ENCODE data around the gene PDP2.

The PDP2 gene

DNA sequence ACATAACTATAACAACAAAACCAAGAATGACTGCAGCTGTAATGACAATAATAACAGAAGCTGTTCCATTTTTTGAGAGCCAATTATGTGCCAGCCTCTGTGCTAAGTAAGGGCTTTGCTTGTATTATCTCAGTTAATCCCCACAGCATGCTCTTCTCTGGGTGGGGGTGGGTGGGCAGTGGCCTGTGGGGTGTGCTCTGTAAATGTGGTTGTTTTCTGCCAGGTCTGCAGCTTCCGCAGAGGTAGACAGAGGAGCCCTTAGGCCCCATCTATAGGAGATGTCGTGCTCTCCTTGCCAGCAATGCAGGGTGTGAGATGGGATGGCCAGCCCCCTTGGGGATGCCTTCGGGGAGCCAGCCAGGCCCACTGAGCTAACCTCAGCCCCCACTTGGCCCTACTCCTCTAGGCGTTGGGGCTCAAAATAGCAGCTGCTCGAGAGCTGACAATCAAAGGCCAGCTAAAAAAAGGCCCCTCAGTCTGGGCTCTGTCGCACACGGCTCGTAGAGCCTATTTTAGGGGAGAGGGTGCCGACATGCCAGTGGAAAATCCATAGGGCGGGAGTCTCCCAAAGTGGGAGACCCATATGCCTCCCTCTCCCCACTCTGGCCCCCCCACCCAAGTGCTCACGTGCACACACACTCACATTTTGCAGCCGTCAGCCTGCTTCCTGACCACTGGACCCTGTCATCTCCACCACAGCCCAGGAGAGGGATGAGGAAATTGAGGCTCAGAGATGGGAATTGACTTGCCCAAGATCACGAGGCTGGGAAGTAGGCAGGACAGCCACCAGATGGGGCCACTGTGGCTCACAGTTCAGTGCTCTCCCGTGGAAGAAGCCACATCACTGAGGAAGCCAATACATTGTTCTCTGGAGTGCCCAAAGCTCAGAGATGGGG lies 22.6 kb downstream of the PDP2 start:
- no peak overlapping the region for H3K4me2 ChIP-seq
- TF ChIP-seq, protein P1, sequence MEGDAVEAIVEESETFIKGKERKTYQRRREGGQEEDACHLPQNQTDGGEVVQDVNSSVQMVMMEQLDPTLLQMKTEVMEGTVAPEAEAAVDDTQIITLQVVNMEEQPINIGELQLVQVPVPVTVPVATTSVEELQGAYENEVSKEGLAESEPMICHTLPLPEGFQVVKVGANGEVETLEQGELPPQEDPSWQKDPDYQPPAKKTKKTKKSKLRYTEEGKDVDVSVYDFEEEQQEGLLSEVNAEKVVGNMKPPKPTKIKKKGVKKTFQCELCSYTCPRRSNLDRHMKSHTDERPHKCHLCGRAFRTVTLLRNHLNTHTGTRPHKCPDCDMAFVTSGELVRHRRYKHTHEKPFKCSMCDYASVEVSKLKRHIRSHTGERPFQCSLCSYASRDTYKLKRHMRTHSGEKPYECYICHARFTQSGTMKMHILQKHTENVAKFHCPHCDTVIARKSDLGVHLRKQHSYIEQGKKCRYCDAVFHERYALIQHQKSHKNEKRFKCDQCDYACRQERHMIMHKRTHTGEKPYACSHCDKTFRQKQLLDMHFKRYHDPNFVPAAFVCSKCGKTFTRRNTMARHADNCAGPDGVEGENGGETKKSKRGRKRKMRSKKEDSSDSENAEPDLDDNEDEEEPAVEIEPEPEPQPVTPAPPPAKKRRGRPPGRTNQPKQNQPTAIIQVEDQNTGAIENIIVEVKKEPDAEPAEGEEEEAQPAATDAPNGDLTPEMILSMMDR (conservative IDR thresholded peaks at IDR 0.05; ENCODE audit: low read depth, low read length) = no peak
- H3K27me3 ChIP-seq (ENCODE audit: insufficient read depth, low read depth) = no peaks in the 10 kb centered on the region; the same call in 1 of the 2 replicates
- no peak overlapping the region for H3K4me3 ChIP-seq (IDR thresholded peaks at IDR 0.05; ENCODE audit: insufficient read depth, low read depth, low read length)
- H3K36me3 ChIP-seq (ENCODE audit: insufficient read depth) = no peaks in the 10 kb centered on the region
- no peaks in the 10 kb centered on the region for H3K79me2 ChIP-seq (ENCODE audit: insufficient read depth, low read depth)
- H3K27ac ChIP-seq = no peak overlapping the region
- peaks cover 16% of the 10 kb centered on the region for H3K4me1 ChIP-seq (ENCODE audit: low read depth, poor library complexity, severe bottlenecking)
- H2AFZ ChIP-seq (ENCODE audit: low read depth) = no peak overlapping the region
- H4K20me1 ChIP-seq (ENCODE audit: insufficient read depth) = no peaks in the 10 kb centered on the region
- H3K9ac ChIP-seq = no peak overlapping the region

DNA sequence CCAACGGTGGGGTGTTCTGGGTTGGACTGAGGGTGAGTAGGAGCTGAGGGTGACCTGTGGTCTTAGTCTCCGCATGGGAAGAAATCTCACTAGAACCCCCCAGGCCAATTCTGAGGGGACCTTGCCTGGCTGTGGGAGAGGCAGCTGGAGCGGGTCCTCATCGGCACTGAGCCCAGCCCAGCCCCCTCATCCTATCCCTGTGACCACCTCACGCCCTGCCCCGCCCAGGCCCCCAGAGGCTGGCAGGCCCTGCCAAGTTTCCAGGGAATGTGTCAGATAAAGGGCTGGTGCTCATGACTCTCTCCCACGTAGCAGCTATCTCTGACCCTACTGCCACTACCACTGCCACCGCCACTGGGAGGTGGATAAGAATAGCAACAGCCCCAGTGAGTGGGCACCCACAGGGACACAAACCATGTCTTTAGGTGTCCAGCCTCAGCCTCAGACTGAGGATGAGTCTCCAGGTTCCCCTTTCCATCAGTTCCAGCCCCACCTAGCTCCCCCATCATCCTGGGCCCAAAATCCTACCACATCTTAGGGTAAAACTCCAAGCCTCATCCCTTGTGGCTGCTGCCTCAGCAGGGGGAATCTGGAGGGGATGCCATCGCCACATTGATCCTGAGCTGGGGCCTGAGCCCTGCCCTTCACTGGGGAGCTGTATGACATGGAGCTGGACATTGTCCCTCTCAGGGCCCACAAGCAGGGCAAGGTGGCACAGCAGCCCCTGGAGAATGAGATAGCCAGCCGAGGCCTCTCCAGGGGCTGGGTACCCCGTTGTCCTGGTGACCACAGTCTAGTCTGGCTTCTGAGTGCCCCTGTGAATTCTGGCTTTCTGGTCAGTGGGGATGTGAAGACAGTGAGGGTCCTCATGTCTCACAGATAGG lies 23.5 kb downstream of the PDP2 start:
- H3K27me3 ChIP-seq (ENCODE audit: insufficient read depth, low read depth) = no peaks in the 10 kb centered on the region; the same call in 1 of the 2 replicates
- no peak overlapping the region for H3K27ac ChIP-seq
- no peak overlapping the region for H3K4me2 ChIP-seq
- H3K4me1 ChIP-seq (ENCODE audit: low read depth, poor library complexity, severe bottlenecking) = peaks cover 16% of the 10 kb centered on the region
- TF ChIP-seq, protein P1 (conservative IDR thresholded peaks at IDR 0.05; ENCODE audit: low read depth, low read length) = no peak
- H3K4me3 ChIP-seq (IDR thresholded peaks at IDR 0.05; ENCODE audit: insufficient read depth, low read depth, low read length) = no peak overlapping the region
- H2AFZ ChIP-seq (ENCODE audit: low read depth) = no peak overlapping the region
- H3K9ac ChIP-seq = no peak overlapping the region
- no peaks in the 10 kb centered on the region for H4K20me1 ChIP-seq (ENCODE audit: insufficient read depth)
- no peaks in the 10 kb centered on the region for H3K79me2 ChIP-seq (ENCODE audit: insufficient read depth, low read depth)
- H3K36me3 ChIP-seq (ENCODE audit: insufficient read depth) = no peaks in the 10 kb centered on the region

DNA sequence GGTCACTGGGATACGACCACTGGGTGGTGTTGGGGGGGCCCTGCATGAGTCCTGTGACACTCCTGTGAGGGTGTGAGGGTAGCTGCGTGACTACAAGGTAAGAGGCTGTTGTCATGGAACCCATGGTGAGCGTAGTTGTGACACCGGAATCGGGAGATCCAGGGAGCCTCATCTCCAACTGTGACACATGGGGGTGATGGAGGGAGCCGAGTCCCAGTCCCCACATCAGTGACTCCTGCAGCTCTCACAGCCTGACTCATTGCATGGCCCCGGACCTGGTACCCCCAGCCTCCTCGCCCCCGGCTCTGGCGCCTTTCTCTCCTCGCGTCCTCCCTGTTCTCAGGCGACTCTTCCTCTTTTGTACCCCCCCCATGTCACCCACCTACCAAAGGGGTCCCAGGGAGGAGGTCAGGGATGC lies 24.1 kb downstream of the PDP2 start:
- H3K27me3 ChIP-seq (ENCODE audit: insufficient read depth, low read depth) = no peaks in the 10 kb centered on the region; the same call in 1 of the 2 replicates
- H3K27ac ChIP-seq = no peak overlapping the region
- H3K4me3 ChIP-seq (IDR thresholded peaks at IDR 0.05; ENCODE audit: insufficient read depth, low read depth, low read length) = no peak overlapping the region
- no peak overlapping the region for H2AFZ ChIP-seq (ENCODE audit: low read depth)
- H3K36me3 ChIP-seq (ENCODE audit: insufficient read depth) = no peaks in the 10 kb centered on the region
- H3K4me2 ChIP-seq = no peak overlapping the region
- H3K9ac ChIP-seq = no peak overlapping the region
- no peaks in the 10 kb centered on the region for H3K79me2 ChIP-seq (ENCODE audit: insufficient read depth, low read depth)
- TF ChIP-seq, protein P1 (conservative IDR thresholded peaks at IDR 0.05; ENCODE audit: low read depth, low read length) = no peak
- H4K20me1 ChIP-seq (ENCODE audit: insufficient read depth) = no peaks in the 10 kb centered on the region
- peaks cover 16% of the 10 kb centered on the region for H3K4me1 ChIP-seq (ENCODE audit: low read depth, poor library complexity, severe bottlenecking)

DNA sequence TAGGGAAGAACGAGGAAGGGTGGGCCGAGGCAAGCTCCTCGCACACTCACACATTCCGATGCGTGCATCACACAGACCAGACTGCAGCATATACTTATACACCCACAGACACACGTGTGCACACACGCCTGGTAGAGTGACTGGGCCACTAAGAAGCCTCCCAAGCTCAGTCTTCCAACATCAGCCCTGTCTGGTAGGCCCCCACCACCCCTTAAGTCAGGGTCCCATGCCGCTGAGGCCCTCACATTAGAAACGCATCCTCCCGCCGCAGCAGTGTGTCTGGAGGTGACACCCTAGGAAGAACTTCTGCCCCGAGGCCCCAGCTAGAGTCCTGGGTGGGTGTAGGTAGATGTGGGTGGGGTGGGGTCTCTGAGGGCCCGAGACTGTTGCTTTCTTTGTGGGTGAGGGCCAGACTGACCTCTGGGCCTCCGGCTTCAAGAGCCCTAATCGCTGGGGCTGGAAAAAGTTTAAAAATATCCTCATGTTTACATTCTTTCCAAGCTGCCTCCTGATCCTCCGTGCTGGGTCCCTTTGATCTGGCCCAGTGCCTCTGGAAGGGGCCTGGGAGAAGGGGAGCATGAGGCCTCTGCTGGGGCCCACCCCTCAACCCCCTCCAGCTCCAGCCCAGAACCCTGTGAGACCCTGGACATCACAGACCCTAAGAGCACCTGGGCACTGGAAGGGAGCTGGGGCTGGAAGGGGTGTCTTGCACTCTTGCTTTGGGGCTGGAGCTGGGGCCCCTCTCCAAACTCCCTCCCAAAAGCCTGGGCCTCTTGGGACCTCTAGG lies 24.7 kb downstream of the PDP2 start:
- Histone ChIP-seq H3K36me3 (ENCODE audit: insufficient read depth) (no peaks in the 10 kb centered on the region), H3K4me1 (ENCODE audit: low read depth, poor library complexity, severe bottlenecking) (peaks cover 11% of the 10 kb centered on the region), H3K4me3 (IDR thresholded peaks at IDR 0.05; ENCODE audit: insufficient read depth, low read depth, low read length) (no peak overlapping the region), H3K4me2 (no peak overlapping the region), H4K20me1 (ENCODE audit: insufficient read depth) (no peaks in the 10 kb centered on the region), H2AFZ (ENCODE audit: low read depth) (no peak overlapping the region), H3K9ac (no peak overlapping the region), H3K79me2 (ENCODE audit: insufficient read depth, low read depth) (no peaks in the 10 kb centered on the region), H3K27ac (no peak overlapping the region), H3K27me3 (ENCODE audit: insufficient read depth, low read depth) (no peaks in the 10 kb centered on the region; the same call in 1 of the 2 replicates)
- TF ChIP-seq, protein P1 (conservative IDR thresholded peaks at IDR 0.05; ENCODE audit: low read depth, low read length) = no peak
